GM18507 (cell line): Measurements from ENCODE around the gene CCDC146.
"Not testable (repeated sequence)": the region's sequence is repeated elsewhere in the genome, so short reads cannot be mapped to it uniquely, and the experiment has no call there.

Experiments
- DNase-seq: peaks from one replicate; pipeline ENCODE4 v3.0.0; 2011; ENCODE audit warnings: low read depth; ENCODE audit not compliant: insufficient read length; ENCODE audit errors: extremely low spot score
- FAIRE-seq: peaks from 2 replicates; lab custom pipeline; 2011; peaks lifted over from hg19 to GRCh38; lab: Jason Lieb, UNC

CCDC146 gene, protein sequence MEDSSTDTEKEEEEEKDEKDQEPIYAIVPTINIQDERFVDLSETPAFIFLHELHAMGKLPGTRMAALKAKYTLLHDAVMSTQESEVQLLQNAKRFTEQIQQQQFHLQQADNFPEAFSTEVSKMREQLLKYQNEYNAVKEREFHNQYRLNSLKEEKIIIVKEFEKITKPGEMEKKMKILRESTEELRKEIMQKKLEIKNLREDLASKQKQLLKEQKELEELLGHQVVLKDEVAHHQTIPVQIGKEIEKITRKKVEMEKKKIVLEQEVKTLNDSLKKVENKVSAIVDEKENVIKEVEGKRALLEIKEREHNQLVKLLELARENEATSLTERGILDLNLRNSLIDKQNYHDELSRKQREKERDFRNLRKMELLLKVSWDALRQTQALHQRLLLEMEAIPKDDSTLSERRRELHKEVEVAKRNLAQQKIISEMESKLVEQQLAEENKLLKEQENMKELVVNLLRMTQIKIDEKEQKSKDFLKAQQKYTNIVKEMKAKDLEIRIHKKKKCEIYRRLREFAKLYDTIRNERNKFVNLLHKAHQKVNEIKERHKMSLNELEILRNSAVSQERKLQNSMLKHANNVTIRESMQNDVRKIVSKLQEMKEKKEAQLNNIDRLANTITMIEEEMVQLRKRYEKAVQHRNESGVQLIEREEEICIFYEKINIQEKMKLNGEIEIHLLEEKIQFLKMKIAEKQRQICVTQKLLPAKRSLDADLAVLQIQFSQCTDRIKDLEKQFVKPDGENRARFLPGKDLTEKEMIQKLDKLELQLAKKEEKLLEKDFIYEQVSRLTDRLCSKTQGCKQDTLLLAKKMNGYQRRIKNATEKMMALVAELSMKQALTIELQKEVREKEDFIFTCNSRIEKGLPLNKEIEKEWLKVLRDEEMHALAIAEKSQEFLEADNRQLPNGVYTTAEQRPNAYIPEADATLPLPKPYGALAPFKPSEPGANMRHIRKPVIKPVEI

DNA sequence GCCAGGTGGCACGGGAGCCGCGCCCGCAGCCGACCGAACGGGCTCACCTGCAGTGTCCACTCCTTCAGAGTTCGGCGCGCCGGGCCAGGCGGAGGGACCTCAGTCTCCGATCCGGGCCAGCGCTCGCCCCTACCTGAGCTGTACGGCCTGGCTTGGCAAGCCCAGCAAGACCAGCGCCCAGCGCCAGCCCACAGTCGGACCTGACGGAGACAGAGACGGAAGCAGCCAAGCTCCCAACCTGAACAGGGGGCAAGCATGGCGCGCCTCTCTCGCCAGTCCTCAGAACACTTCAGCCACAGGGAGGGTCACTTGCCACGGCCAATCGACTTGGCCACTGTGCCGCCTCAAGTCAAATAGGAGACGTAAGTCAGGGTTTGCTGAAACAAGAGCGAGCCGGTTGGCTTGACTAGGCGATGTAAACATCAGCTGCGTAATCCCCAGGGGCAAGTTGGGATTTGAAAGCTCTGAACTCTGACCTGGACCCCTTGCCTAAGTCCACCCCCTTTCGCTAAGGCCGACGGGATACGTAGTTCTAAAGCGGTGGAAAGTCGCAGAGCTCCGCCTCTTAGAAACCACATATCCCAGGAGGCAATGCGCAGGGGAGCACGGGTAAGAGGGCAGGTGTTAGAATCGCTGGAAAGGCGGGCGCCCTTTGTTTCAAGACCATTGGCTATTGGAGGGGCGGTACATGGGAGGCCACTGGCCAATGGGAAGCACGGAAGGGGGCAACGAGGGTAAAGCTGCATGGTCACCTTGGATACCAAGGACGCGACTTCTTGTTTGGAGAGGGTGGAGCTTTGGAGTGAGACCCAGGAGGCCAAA lies at the start of gene CCDC146:
TSS of gene CCDC146 (plus strand) at position 756 of the 822 bp plus-strand sequence. CDS start 45,054 bp downstream, outside the sequence.
- DNase-seq (peak; percentile 67), FAIRE-seq (peak; percentile 96)

DNA sequence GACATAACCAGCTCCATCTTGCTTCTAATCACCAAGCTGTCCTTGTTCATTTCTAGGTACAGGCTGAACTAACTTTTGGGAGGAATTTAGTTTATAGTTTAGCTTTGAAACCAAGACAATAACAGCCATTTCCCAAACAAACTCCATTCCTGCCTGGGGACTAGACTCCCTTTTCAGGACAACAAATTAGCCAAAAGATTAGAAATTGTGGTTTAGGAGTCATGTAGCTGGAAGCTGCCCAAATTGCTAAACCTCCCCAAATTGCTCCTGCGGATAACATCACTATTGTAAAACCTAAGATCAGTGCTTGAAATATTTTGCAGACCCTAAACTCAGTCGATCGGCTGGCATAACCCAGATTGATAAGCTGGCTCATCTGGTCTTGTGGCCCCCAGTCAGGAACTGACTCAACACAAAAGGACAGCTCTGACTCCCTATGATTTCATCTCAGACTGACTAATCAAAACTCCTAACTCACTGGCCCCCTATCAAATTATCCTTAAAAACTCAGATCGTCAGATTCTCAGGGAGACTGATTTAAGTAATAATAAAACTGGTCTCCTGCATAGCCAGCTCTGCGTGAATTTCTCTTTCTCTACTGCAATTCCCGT lies 47.5 kb upstream of the CCDC146 start:
- not testable (repeated sequence) for FAIRE-seq

DNA sequence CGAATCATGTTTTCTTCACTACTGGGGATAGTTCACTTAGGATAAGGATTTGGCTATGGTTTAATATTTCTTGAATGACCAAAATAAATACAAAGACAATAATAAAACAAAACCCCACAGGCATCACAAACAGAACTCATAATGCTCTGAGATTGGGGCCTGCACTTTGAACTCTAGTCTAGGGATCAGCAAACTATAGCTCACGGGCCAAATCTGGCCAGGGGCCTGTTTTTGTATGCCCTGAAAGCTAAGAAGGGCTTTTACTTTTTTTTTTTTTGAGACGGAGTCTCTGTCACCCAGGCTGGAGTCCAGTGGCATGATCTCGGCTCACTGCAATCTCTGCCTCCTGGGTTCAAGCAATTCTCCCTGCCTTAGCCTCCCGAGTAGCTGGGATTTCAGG lies 45.4 kb upstream of the CCDC146 start:
- FAIRE-seq, DNase-seq: not testable (repeated sequence)

More for the DNA sequence above, 47.5 kb upstream of the CCDC146 start:
- not testable (repeated sequence) for DNase-seq

DNA sequence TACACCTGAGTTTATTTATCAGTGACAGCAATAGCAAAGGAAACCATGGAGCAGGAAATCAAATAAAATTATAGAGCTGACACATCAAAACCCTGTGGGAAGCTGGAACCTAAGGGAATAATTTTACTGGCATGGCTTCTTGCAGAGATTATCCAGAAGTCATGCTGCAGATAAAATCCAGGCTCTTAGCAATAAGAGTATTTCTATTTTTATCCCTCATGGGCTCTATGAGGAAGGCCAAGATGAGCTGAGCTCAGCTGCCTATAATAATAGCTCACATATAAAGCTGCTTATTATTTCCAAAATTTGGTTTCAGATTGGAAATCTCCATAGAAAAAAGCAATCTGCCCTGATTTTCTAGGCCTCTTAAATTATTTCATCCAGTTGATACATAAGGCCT lies 43.3 kb upstream of the CCDC146 start:
- not testable (repeated sequence) for DNase-seq
- peak; percentile 12 for FAIRE-seq

DNA sequence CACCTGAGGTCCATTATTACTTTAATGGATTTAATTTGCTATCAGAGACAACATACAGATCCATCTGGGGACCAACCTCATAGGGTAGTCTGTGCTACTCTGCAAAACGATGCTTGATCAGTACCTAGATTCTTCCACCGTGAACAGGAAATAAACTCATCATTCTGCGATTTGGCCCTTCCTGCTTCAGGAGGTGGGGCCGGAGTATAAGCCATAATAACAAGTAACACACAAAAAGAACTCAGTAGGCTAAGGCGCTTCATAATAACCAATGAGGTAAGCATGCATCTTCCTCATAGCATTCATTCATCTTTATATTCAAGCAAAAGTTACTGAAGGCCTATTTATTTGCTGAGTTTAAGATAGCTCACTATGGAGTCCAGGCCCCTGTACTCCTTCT lies 42.8 kb upstream of the CCDC146 start:
- DNase-seq, FAIRE-seq: not testable (repeated sequence)

DNA sequence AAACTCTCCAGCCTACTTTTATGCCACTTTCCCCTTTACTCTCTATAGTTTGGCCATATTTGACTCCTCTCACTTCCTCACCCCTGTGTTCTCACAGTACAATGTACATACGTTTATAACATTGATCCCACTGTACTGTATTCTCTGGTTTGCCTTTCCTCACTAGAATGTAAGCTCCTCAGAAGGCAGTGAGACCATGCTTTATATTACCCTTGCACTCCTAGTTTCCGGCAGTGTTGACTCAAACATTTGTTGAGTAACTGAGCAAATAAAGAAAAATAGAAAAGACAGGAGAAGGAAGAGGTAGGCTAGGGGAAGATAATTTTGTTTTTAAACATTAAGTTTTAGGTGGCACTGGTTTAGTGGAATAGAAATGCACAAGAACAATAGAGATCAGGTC lies 42.2 kb upstream of the CCDC146 start:
- FAIRE-seq, DNase-seq: not testable (repeated sequence)

DNA sequence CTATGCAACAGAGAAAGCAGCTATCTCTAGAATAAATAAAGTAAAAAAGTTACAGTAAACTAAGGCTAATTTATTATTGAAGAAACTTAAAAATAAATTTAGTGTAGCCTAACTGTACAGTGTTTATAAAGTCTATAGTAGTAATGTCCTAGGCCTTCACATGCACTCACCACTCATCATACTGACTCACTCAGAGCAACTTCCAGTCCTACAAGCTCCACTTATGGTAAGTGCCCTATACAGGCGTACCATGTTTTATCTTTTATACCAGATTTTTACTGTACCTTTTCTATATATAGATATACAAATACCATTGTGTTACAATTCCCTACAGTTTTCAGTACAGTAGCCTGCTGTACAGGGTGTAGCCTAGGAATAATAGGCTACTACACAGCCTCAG lies 40.2 kb upstream of the CCDC146 start:
- not testable (repeated sequence) for DNase-seq, FAIRE-seq

DNA sequence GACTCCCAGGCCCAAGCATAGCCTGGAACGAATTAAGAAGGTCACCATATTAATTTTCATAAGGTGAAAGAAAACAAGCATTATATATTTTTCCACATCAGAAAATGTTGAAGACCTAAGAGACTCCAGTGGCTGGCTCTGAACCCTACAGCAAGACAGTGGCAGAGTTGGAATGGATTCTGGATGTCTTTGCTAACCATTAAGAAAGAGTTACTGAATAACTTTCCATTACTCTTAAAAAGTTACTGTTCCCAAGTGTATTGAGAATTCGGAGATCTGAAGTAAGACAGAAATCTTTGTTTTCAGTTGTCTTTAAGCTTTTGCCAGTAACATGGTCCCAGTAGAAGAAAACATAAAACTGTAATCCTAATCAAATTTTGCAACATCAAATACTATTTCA lies 30.1 kb upstream of the CCDC146 start:
- not testable (repeated sequence) for FAIRE-seq, DNase-seq

DNA sequence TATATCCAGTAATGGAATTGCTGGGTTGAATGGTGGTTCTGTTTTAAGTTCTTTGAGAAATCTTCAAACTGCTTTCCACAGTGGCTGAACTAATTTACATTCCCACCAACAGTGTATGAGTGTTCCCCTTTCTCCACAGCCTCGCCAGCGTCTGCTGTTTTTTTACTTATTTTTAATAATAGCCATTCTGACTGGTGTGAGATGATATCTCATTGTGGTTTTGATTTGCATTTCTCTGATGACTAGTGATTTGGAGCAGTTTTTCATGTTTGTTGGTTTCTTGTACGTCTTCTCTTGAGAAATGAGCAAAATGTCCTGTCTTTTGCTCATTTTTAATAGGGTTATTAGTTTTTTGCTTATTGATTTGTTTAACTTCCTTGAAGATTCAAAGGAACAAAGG lies 21.9 kb upstream of the CCDC146 start:
- FAIRE-seq: peak; percentile 21
- not testable (repeated sequence) for DNase-seq

DNA sequence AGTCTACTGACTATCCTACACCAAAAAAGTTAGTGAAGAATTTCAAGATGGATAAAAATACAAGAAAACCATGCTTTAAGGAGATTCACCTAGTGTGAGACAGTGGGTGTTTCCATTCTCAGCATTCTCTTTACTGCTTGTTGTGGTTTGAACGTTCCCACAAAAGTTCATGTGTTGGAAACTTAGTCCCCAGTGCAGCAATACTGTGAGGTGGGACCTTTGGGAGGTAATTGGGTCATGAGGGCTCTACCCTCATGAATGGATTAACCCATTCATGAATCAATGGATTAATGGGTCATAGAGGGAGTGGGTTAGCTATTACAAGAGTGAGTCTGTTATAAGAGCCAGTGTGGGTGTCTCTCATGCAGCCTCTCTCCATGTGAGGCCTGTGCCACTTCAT lies 21.2 kb upstream of the CCDC146 start:
- FAIRE-seq, DNase-seq: not testable (repeated sequence)

DNA sequence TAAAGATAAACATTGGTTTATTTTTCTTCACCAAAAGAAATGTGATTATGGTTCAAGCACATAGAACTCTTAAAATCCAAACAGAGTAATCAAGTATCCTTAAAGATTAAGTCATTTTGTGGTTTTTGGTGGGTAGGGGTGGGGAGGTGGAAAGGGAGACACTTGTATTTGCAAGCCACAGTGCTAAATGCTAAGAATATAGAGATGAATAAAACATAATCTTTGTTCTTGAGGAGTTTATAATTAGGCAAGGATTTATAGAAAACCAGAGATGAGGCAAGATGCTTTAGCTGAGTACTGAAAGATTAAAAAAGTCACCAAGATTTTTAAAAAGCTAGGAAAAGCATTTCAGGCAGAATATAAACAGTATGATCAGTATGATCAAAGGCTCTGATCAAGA lies 19.7 kb upstream of the CCDC146 start:
- DNase-seq, FAIRE-seq: not testable (repeated sequence)

DNA sequence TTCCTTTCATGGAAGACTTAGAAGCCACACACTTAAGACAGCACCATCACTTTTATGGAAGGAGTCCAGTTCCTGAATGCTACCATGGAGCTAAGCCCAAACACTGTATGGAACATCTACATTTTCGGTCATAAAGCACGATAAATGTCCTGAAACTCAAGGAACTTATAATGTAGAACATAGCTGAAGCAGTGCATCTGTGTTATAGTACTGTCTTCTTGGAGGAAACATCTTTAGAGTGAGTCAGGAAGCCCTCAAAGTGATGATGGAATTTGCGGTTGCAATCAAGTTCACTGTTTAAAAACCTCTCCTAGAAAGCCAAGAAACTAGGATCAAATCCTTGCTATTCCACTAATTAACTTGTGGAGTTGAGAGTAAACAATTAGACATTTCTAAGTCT lies 16.5 kb upstream of the CCDC146 start:
- DNase-seq, FAIRE-seq: not testable (repeated sequence)

DNA sequence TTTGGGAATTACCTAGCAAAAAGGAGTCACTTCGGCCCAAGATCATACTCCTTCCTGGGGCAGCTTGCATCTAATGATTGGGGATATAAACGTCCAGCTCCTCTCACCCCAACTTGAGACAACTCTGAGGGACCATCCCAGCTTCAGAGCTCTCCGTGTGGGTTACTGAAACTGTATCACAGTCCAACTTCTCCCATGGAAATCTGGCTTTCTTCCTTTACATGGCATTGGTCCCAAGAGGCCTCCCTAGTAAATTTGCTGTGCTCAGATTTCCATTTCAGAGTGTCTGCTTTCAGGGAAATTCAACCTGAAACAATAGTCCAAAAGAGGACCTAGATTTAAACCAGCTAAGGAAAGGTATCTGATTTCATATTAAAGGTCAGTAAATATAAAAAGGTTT lies 14.8 kb upstream of the CCDC146 start:
- not testable (repeated sequence) for FAIRE-seq

DNA sequence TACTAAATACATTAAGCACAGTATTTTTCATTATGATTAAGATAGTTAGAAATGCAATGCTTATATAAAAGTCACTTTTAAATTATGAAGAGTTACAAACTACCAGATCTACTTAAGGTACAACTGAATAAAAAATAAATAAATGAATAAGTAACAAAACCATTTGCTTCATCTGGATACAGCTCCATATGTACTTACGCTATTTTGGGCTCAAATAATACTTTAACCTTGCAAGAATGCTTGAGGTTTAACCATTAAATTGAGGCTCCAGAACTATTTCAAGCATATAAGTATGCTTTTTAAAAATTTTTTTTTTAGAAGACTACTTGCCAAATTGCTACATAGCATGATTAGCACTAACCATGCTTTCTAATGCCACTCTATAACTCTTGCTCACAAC lies 14.1 kb upstream of the CCDC146 start:
- not testable (repeated sequence) for FAIRE-seq

More for the DNA sequence above, 14.8 kb upstream of the CCDC146 start:
- DNase-seq: not testable (repeated sequence)

DNA sequence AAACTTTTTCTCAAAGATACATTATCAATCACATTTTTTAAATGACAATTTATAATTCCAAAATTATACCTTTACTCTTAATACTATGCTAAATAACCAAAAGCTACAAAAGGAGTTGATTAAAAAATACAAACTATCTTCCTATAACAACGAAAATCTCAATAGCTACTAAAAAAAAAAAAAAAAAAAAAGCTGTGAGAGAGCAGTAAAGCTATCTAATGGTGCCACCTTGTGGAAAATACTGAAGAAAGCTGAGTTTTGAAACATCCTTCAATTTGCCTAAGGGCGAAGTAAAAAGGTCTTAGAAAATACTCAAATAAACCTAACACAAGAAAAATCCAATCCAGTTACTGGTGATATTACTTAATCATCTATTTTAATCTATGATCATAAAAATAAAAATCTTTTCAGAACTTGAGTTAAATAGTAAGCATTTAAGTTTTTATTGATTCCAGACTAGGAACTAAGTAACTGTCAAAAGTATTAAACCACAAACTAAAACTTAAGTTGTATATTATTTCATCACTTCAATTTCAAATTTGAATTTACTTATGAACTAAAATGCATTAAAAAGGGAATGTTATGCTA lies 9.6 kb upstream of the CCDC146 start:
- not testable (repeated sequence) for DNase-seq
- peak; percentile 83 for FAIRE-seq

More for the DNA sequence above, 14.1 kb upstream of the CCDC146 start:
- not testable (repeated sequence) for DNase-seq

DNA sequence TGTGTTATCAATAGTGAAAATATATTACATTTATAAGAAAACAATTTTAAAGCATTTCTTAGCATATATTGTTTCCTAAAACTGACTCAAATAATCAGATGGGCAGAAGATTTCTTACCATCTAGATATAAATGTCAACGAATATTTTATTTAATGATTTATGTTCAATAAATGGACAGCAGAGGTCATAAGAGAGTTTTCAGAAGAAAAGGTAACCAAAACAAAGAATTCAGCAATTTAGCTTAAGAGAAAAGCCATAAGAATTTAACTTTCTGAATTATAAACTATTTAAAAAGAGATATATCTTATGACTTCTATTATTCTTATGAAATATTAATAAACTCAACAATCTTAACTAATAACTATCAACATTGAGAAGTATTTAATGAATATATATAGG lies 3.1 kb downstream of the CCDC146 start:
- FAIRE-seq, DNase-seq: not testable (repeated sequence)

DNA sequence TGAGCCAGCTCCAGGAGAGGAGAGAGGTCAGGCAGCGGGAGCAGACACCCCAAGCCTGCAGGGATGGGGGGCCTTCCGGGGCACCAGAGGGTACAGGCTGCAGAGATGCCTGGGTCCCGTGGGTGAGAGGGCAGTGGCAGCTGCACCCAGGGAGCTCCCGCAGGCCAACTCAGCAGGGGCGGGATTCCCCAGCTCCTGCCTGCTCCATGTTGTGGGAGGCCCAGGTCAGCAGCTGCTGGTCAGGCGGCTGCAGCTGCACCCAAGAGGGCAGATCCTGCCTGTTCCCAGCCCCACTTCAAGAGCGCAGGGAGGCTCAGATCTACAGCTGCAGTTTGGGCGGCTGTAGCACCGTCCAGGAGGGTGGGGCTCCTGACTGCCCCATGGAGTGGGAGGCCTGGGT lies 4.6 kb downstream of the CCDC146 start:
- FAIRE-seq, DNase-seq: not testable (repeated sequence)
